Activated naive CD4-positive, alpha-beta T cell treated with anti-CD3 and anti-CD28 coated beads for 36 hours (primary cell): ENCODE measurements around the gene SASH3. TPM values are rescaled to one million over a fixed set of nuclear protein-coding genes. Genes with fewer than 3 reads are reported as not detected.

Source experiments
- CTCF ChIA-PET: fragments of 350-600 bp; sonication (Branson Sonifier 250); formaldehyde crosslinking; loops from one replicate; lab custom pipeline; 2021; ENCODE audit warnings: antibody characterized with exemption; lab: Charles Lee
- DNase-seq: peaks from one replicate; pipeline ENCODE4 v3.0.0-alpha.2; 2020
- H3K27ac Mint-ChIP-seq: one replicate; pipeline ENCODE4 v1.8.0; 2021; ENCODE audit warnings: mild to moderate bottlenecking, mixed read lengths
- H3K27me3 Mint-ChIP-seq: one replicate; pipeline ENCODE4 v1.8.0; 2021; ENCODE audit warnings: low read depth, mixed read lengths
- H3K36me3 Mint-ChIP-seq: one replicate; pipeline ENCODE4 v1.8.0; 2021; ENCODE audit warnings: low read depth, mixed read lengths
- H3K4me1 Mint-ChIP-seq: one replicate; pipeline ENCODE4 v1.8.0; 2021; ENCODE audit warnings: low read depth, mixed read lengths
- H3K4me3 Mint-ChIP-seq: one replicate; pipeline ENCODE4 v1.8.0; 2021; ENCODE audit warnings: mild to moderate bottlenecking, moderate library complexity, mixed read lengths
- H3K9me3 Mint-ChIP-seq: one replicate; pipeline ENCODE4 v1.8.0; 2021; ENCODE audit warnings: mixed read lengths
- intact Hi-C: fragments of 100-400 bp; cut with micrococcal nuclease; formaldehyde crosslinking; loops from one replicate; pipeline ENCODE4 v1.15.1; 2023
- total RNA-seq, 2 experiments: library from RNA; stranded (reverse); gene quantifications; one replicate each; pipeline ENCODE4 v1.2.3, GENCODE V29; 2021

Gene SASH3
- total RNA-seq, 2 experiments from 2014 or later, result 90.3 to 98.7 TPM

DNA sequence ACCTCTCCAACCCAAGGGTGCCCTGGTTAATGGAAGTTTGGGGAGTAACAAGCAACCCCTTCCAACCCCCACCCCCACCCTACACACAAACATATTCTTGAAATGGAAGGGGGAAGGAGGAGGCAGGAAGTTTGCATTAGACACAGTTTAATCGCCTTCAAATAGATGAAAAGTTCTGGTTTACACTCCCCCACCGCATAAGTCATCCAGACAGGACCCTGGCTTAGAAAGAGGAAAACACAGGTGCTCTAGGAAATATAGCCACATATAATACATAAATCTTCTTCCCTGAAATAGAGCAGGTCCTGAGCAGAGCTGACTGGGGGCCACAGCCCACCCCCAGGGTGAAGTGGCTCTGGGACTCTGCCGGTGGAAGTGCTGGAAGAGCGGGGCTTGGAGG, 25.1 kb downstream of the SASH3 start:
- peaks cover 13% of the 10 kb centered on the region for H3K36me3 Mint-ChIP-seq
- no peak overlapping the region for H3K27ac Mint-ChIP-seq
- CTCF ChIA-PET, result no interaction called here
- no peaks in the 10 kb centered on the region for H3K27me3 Mint-ChIP-seq
- intact Hi-C loops, result no loop called here
- no peaks in the 10 kb centered on the region for H3K9me3 Mint-ChIP-seq
- H3K4me3 Mint-ChIP-seq, result no peak overlapping the region
- H3K4me1 Mint-ChIP-seq, result peaks cover 24% of the 10 kb centered on the region
- DNase-seq, result no peak

GRCh38 chrX:129808158-129808828, 28.5 kb downstream of the SASH3 start:
- Mint-ChIP-seq H3K36me3 (peaks cover 22% of the 10 kb centered on the region), H3K4me1 (peaks cover 20% of the 10 kb centered on the region), H3K9me3 (no peaks in the 10 kb centered on the region), H3K4me3 (no peak overlapping the region), H3K27ac (no peak overlapping the region), H3K27me3 (no peaks in the 10 kb centered on the region)
- CTCF ChIA-PET, result interaction anchor here (0.5 to 1.4 kb wide), 3 partner anchors 21 to 172 kb away, joined by 3 to 7 read pairs (median 4); no protein-coding TSS in a partner anchor
- intact Hi-C loops, result no loop called here
- DNase-seq, result no peak

DNA sequence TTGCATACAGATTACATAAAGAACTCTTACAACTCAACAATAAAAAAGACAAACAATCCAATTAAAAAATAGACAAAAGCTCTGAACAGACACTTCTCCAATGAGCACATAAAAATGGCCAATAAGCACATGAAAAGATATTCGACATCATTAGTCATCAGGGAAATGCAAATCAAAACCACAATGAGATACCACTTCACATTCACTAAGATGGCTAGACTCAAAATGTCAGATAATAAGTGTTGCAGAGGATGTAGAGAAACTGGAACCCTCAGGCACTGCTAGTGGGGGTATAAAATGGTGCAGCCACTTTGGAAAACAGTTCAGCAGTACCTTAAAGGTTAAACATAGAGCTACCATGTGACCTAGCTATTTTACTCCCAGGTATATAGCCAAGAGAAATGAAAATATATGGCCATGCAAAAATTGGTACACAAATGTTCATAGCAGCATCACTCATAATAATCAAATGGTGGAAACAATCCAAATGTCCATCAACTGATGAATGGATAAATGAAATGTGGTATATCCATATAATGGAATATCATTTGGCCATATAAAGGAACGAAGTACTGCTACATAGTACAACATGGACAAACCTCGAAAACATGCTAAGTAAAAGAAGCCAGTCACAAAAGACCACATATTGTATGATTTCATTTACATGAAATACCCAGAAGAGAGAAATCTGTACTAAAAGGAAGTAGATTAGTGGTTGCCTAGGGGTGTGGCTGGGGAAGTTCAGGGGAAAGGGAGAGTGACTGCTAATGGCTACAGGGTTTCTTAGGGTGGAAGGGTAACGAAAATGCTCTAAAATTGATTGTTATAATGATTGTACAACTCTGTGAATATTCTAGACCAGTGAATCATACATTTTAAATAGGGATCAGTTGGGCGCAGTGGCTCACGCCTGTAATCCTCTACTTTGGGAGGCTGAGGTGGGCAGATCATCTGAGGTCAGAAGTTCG, 29.4 kb downstream of the SASH3 start:
- Mint-ChIP-seq H3K27ac (no peak overlapping the region), H3K4me3 (no peak overlapping the region), H3K27me3 (no peaks in the 10 kb centered on the region), H3K36me3 (peaks cover 22% of the 10 kb centered on the region), H3K4me1 (peaks cover 20% of the 10 kb centered on the region), H3K9me3 (no peaks in the 10 kb centered on the region)
- CTCF ChIA-PET, result interaction anchor here (0.5 to 1.4 kb wide), 3 partner anchors 22 to 173 kb away, joined by 3 to 7 read pairs (median 4); no protein-coding TSS in a partner anchor
- intact Hi-C loops, result no loop called here
- no peak for DNase-seq

GRCh38 chrX:129813662-129814368, 34.1 kb downstream of the SASH3 start:
- DNase-seq, result no peak
- Mint-ChIP-seq H3K4me3 (no peak overlapping the region), H3K27me3 (no peaks in the 10 kb centered on the region), H3K27ac (no peak overlapping the region), H3K4me1 (peaks cover 9% of the 10 kb centered on the region), H3K36me3 (peaks cover 19% of the 10 kb centered on the region), H3K9me3 (no peaks in the 10 kb centered on the region)
- intact Hi-C loops, result no loop called here
- CTCF ChIA-PET, result interaction anchor here (0.7 to 1.3 kb wide), 2 partner anchors 33 to 174 kb away, joined by 3 to 4 read pairs; no protein-coding TSS in a partner anchor

GRCh38 chrX:129818123-129818522, 38.4 kb downstream of the SASH3 start:
- Mint-ChIP-seq H3K27me3 (no peaks in the 10 kb centered on the region), H3K36me3 (peaks cover 2% of the 10 kb centered on the region), H3K27ac (no peak overlapping the region), H3K4me3 (no peak overlapping the region), H3K4me1 (no peaks in the 10 kb centered on the region), H3K9me3 (no peaks in the 10 kb centered on the region)
- CTCF ChIA-PET, result no interaction called here
- DNase-seq, result no peak
- intact Hi-C loops, result no loop called here

- intact Hi-C loops, result loop anchor here (1.0 to 2.0 kb wide), 5 partner anchors 42 to 218 kb away; no protein-coding TSS in a partner anchor
- CTCF ChIA-PET, result interaction anchor here (0.6 to 2.9 kb wide), 15 partner anchors 8 to 248 kb away, joined by 3 to 26 read pairs (median 5); no protein-coding TSS in a partner anchor
- H3K9me3 Mint-ChIP-seq, result no peaks in the 10 kb centered on the region
- H3K27ac Mint-ChIP-seq, result no peak overlapping the region
- peak; percentile 73 for DNase-seq
- H3K4me3 Mint-ChIP-seq, result no peak overlapping the region
- peaks cover 1% of the 10 kb centered on the region for H3K36me3 Mint-ChIP-seq
- peaks cover 13% of the 10 kb centered on the region for H3K4me1 Mint-ChIP-seq
- no peaks in the 10 kb centered on the region for H3K27me3 Mint-ChIP-seq
These were observed 43.4 kb downstream of the SASH3 start for GRCh38 chrX:129823115-129823514.

- peak overlapping the region; percentile 70 for H3K27ac Mint-ChIP-seq
- intact Hi-C loops, result loop anchor here (1.0 to 2.0 kb wide), 5 partner anchors 42 to 219 kb away; no protein-coding TSS in a partner anchor
- H3K9me3 Mint-ChIP-seq, result no peaks in the 10 kb centered on the region
- no peak overlapping the region for H3K4me3 Mint-ChIP-seq
- peaks cover 2% of the 10 kb centered on the region for H3K36me3 Mint-ChIP-seq
- peaks cover 13% of the 10 kb centered on the region for H3K4me1 Mint-ChIP-seq
- CTCF ChIA-PET, result interaction anchor here (0.6 to 2.9 kb wide), 16 partner anchors 8 to 248 kb away, joined by 3 to 26 read pairs (median 4); no protein-coding TSS in a partner anchor
- no peaks in the 10 kb centered on the region for H3K27me3 Mint-ChIP-seq
- DNase-seq, result peak; percentile 18
These were observed 43.8 kb downstream of the SASH3 start for GRCh38 chrX:129823522-129823921.

GRCh38 chrX:129824620-129825019, 44.9 kb downstream of the SASH3 start:
- Mint-ChIP-seq H3K4me1 (peaks cover 13% of the 10 kb centered on the region), H3K4me3 (no peak overlapping the region), H3K27me3 (no peaks in the 10 kb centered on the region), H3K9me3 (no peaks in the 10 kb centered on the region), H3K36me3 (peaks cover 5% of the 10 kb centered on the region), H3K27ac (no peak overlapping the region)
- no peak for DNase-seq
- CTCF ChIA-PET, result interaction anchor here (0.8 to 2.5 kb wide), 4 partner anchors 26 to 236 kb away, joined by 3 to 13 read pairs (median 4); no protein-coding TSS in a partner anchor
- intact Hi-C loops, result no loop called here

- Mint-ChIP-seq H3K4me1 (peaks cover 13% of the 10 kb centered on the region), H3K27me3 (no peaks in the 10 kb centered on the region), H3K36me3 (peaks cover 7% of the 10 kb centered on the region), H3K4me3 (no peak overlapping the region), H3K9me3 (no peaks in the 10 kb centered on the region), H3K27ac (peak overlapping the region; percentile 56)
- CTCF ChIA-PET, result interaction anchor here (0.6 to 1.1 kb wide), 3 partner anchors 9 to 235 kb away, joined by 3 to 4 read pairs (median 3); no protein-coding TSS in a partner anchor
- peak; percentile 38 for DNase-seq
- intact Hi-C loops, result no loop called here
These were observed 46.2 kb downstream of the SASH3 start for GRCh38 chrX:129825746-129826505.

GRCh38 chrX:129830494-129830893, 50.7 kb downstream of the SASH3 start:
- intact Hi-C loops, result no loop called here
- CTCF ChIA-PET, result interaction anchor here (1.6 kb wide), 1 partner anchor 8 kb away, joined by 4 read pairs; no protein-coding TSS in a partner anchor
- H3K27me3 Mint-ChIP-seq, result no peaks in the 10 kb centered on the region

More at GRCh38 chrX:129830494-129830893, 50.7 kb downstream of the SASH3 start:
- H3K27ac Mint-ChIP-seq, result no peak overlapping the region
- H3K4me3 Mint-ChIP-seq, result no peak overlapping the region
- peaks cover 7% of the 10 kb centered on the region for H3K36me3 Mint-ChIP-seq
- no peak for DNase-seq
- H3K4me1 Mint-ChIP-seq, result peaks cover 9% of the 10 kb centered on the region
- no peaks in the 10 kb centered on the region for H3K9me3 Mint-ChIP-seq
